Mucosa of descending colon (tissue), 3 donors: ENCODE measurements around the gene LRRC55. TPM values are rescaled to one million over a fixed set of nuclear protein-coding genes. Genes with fewer than 3 reads are reported as not detected.
A peak's percentile ranks its signal among the peaks of the same experiment; 100 is the strongest.

Experiments
- ATAC-seq: fragments of 200-7000 bp; cut with Tn5 transposase; one replicate; pipeline ENCODE4 v1.9.1; 2020; ENCODE audit warnings: mild to moderate bottlenecking, moderate library complexity
- DNase-seq, 3 donors: peaks; one replicate each; pipeline ENCODE4 v3.0.0-alpha.2; 2020
- H3K36me3 ChIP-seq: fragments of 200-600 bp; one replicate; pipeline ENCODE4 v1.8.0; 2021; ENCODE audit warnings: low read depth, mild to moderate bottlenecking
- H3K4me1 ChIP-seq: fragments of 200-600 bp; one replicate; pipeline ENCODE4 v1.8.0; 2021; ENCODE audit warnings: low read depth, mild to moderate bottlenecking
- H3K4me3 ChIP-seq: fragments of 200-600 bp; one replicate; pipeline ENCODE4 v1.8.0; 2021; ENCODE audit warnings: mild to moderate bottlenecking
- H3K9me3 ChIP-seq: fragments of 200-600 bp; one replicate; pipeline ENCODE4 v1.8.0; 2021; ENCODE audit warnings: mild to moderate bottlenecking
- CTCF ChIP-seq: fragments of 200-600 bp; IDR thresholded peaks from one replicate; pipeline ENCODE4 v1.8.0; 2022; ENCODE audit warnings: antibody characterized with exemption, mild to moderate bottlenecking
- intact Hi-C, 2 donors: fragments of 100-400 bp; cut with DNase I in 1 of 2; cut with micrococcal nuclease in 1 of 2; formaldehyde crosslinking; loops; one replicate each; pipeline versions ENCODE4 v1.11.0 to v1.11.1; 2022; cut with DNase I, micrococcal nuclease
- total RNA-seq, 3 donors: library from RNA; stranded (reverse); fragmentation: NEBNext Ultra II Directional in 2 of 3; extraction: Animal tissue kit (Norgen Biotek cat#: 25700) in 2 of 3; gene quantifications; one replicate each; pipeline versions ENCODE4 v1.2.1 to v1.2.4, GENCODE V29; 2021 to 2023
- donor health status: DM: no; HTN: no; CAD: no; lungs with moderate emphysema.
- donor health status: DM: no; HTN: no; CAD: no.
- donor health status: DM: no; HTN: yes; CAD: no.

Gene LRRC55
- total RNA-seq, 3 donors from 2014 or later = 0.19 to 1.4 TPM; not detected in 1

- Histone ChIP-seq H3K9me3 (no peaks in the 10 kb centered on the region), H3K36me3 (no peaks in the 10 kb centered on the region), H3K4me3 (no peak overlapping the region), H3K4me1 (no peaks in the 10 kb centered on the region)
- no peak for ATAC-seq
- DNase-seq = no peak
- TF ChIP-seq CTCF = no peak
- intact Hi-C loops = no loop called here
These were observed 49.2 kb downstream of the LRRC55 start for GRCh38 chr11:57230791-57231538.

- TF ChIP-seq CTCF = no peak
- Histone ChIP-seq H3K4me1 (no peaks in the 10 kb centered on the region), H3K36me3 (no peaks in the 10 kb centered on the region), H3K4me3 (no peak overlapping the region), H3K9me3 (no peaks in the 10 kb centered on the region)
- ATAC-seq (no peak), DNase-seq (no peak)
- intact Hi-C loops = no loop called here
These were observed 49.9 kb downstream of the LRRC55 start for GRCh38 chr11:57231539-57232253.

- intact Hi-C loops = no loop called here
- no peak for TF ChIP-seq CTCF
- no peak overlapping the region for H3K4me3 ChIP-seq
- no peaks in the 10 kb centered on the region for H3K36me3 ChIP-seq
- no peak for ATAC-seq
- no peak for DNase-seq
- H3K9me3 ChIP-seq = no peaks in the 10 kb centered on the region
- H3K4me1 ChIP-seq = no peaks in the 10 kb centered on the region
These were observed 51.9 kb downstream of the LRRC55 start for GRCh38 chr11:57233702-57234101.

- Histone ChIP-seq H3K4me3 (no peak overlapping the region), H3K36me3 (no peaks in the 10 kb centered on the region), H3K9me3 (no peaks in the 10 kb centered on the region), H3K4me1 (no peaks in the 10 kb centered on the region)
- ATAC-seq (no peak), DNase-seq (no peak)
- TF ChIP-seq CTCF = no peak
- intact Hi-C loops = no loop called here
These were observed 54.3 kb downstream of the LRRC55 start for GRCh38 chr11:57235761-57236703.

GRCh38 chr11:57237204-57237681 is 55.5 kb downstream of the LRRC55 start, which contains the start of gene APLNR:
Gene APLNR (minus strand): TSS chr11:57237250. CDS start chr11:57237004, 246 bp downstream.
- no peak within 1 kb of the TSS for H3K4me3 ChIP-seq
- H3K9me3 ChIP-seq = no peaks in the 10 kb centered on the region
- TF ChIP-seq CTCF = no peak
- H3K4me1 ChIP-seq = no peaks in the 10 kb centered on the region
- ATAC-seq (peak; percentile 19), DNase-seq (no peak)
- no peaks in the 10 kb centered on the region for H3K36me3 ChIP-seq
- intact Hi-C loops = no loop called here
